HepG2 (cell line): ENCODE data around the gene PGPEP1. TPM values are rescaled to one million over a fixed set of nuclear protein-coding genes. Genes with fewer than 3 reads are reported as not detected.

Source experiments
- BHLHE40 ChIP-seq: IDR thresholded peaks from 2 replicates; pipeline ENCODE4 v1.6.1; 2011; ENCODE audit warnings: low read length, improper control_type of control experiment
- ESRRA ChIP-seq: sonication (generic); formaldehyde crosslinking; IDR thresholded peaks from 2 replicates; pipeline ENCODE4 v1.5.1; 2020; ENCODE audit warnings: mild to moderate bottlenecking, low read depth, missing genetic modification reagents
- GABPB1 ChIP-seq: IDR thresholded peaks from 2 replicates; pipeline ENCODE4 v1.6.1; 2016; ENCODE audit warnings: mild to moderate bottlenecking, missing genetic modification reagents, moderate library complexity, missing compliant biosample characterization
- HNF4A ChIP-seq: sonication (generic); formaldehyde crosslinking; IDR thresholded peaks from 2 replicates; pipeline ENCODE4 v1.4.0; 2020; ENCODE audit warnings: missing genetic modification reagents
- KLF11 ChIP-seq: IDR thresholded peaks from 2 replicates; pipeline ENCODE4 v1.6.1; 2016; ENCODE audit warnings: missing compliant biosample characterization
- NAIF1 ChIP-seq: sonication (generic); formaldehyde crosslinking; IDR thresholded peaks from 2 replicates; pipeline ENCODE4 v1.5.0; 2020; ENCODE audit warnings: mild to moderate bottlenecking, missing genetic modification reagents, borderline replicate concordance
- NFKB2 ChIP-seq: sonication (generic); formaldehyde crosslinking; IDR thresholded peaks from 2 replicates; pipeline ENCODE4 v1.4.0; 2020; ENCODE audit warnings: missing genetic modification reagents, borderline replicate concordance
- NR1H2 ChIP-seq: sonication (generic); formaldehyde crosslinking; IDR thresholded peaks from 2 replicates; pipeline ENCODE4 v1.8.1; 2022; ENCODE audit warnings: low read depth, missing genetic modification reagents, borderline replicate concordance
- NR2F6 ChIP-seq, 2 experiments: IDR thresholded peaks; 2 replicates each; pipeline ENCODE4 v1.6.1; 2016; ENCODE audit warnings: antibody characterized with exemption in 1 of 2, mild to moderate bottlenecking in 1 of 2
- RNF2 ChIP-seq: fragments of 450-650 bp; conservative IDR thresholded peaks from 2 replicates; pipeline ENCODE4 v1.6.1; 2016; ENCODE audit warnings: low read depth
- SOX6 ChIP-seq, 2 experiments: fragments of 450-650 bp in 1 of 2; sonication (generic) in 1 of 2; formaldehyde crosslinking in 1 of 2; IDR thresholded peaks; 2 replicates each; pipeline versions ENCODE4 v1.4.0 to v1.6.1; 2017 to 2020; ENCODE audit warnings: antibody characterized with exemption in 1 of 2, mild to moderate bottlenecking in 1 of 2, missing genetic modification reagents in 1 of 2
- TBP ChIP-seq: sonication (generic); formaldehyde crosslinking; IDR thresholded peaks from 2 replicates; pipeline ENCODE4 v1.5.0; 2020; ENCODE audit warnings: missing genetic modification reagents
- ZMYM3 ChIP-seq: sonication (generic); formaldehyde crosslinking; IDR thresholded peaks from 2 replicates; pipeline ENCODE4 v1.5.1; 2020; ENCODE audit warnings: mild to moderate bottlenecking, missing genetic modification reagents
- ZNF224 ChIP-seq: sonication (generic); formaldehyde crosslinking; IDR thresholded peaks from 2 replicates; pipeline ENCODE4 v1.5.0; 2020; ENCODE audit warnings: mild to moderate bottlenecking, missing genetic modification reagents
- ZNF329 ChIP-seq: sonication (generic); formaldehyde crosslinking; IDR thresholded peaks from 2 replicates; pipeline ENCODE4 v1.9.0; 2021; ENCODE audit warnings: low read depth, mild to moderate bottlenecking, missing genetic modification reagents
- ZNF549 ChIP-seq: sonication (generic); formaldehyde crosslinking; IDR thresholded peaks from 2 replicates; pipeline ENCODE4 v1.5.0; 2020; ENCODE audit warnings: missing genetic modification reagents
- ZNF556 ChIP-seq: sonication (generic); formaldehyde crosslinking; IDR thresholded peaks from 2 replicates; pipeline ENCODE4 v1.4.0; 2020; ENCODE audit warnings: mild to moderate bottlenecking, missing genetic modification reagents, borderline replicate concordance
- ZNF687 ChIP-seq: sonication (generic); formaldehyde crosslinking; IDR thresholded peaks from 2 replicates; pipeline ENCODE4 v1.5.1; 2020; ENCODE audit warnings: mild to moderate bottlenecking, missing genetic modification reagents, moderate library complexity
- polyA plus RNA-seq, 8 experiments: library from polyadenylated mRNA; depleted of rRNA in 3 of 8; stranded (reverse) in 7 of 8; unstranded in 1 of 8; fragments of >200 nt; fragmentation: Illumina TruSeq in 4 of 8; extraction: Trizol in 4 of 8; gene quantifications; 2 replicates each; pipeline versions ENCODE4 v1.2.1 to v1.2.3, GENCODE V29; 2011 to 2016; ENCODE audit warnings: low read depth in 4 of 8, missing spikeins in 1 of 8, mixed read lengths in 1 of 8; ENCODE audit not compliant: insufficient read depth in 1 of 8
- total RNA-seq, 5 experiments: library from RNA; depleted of rRNA; stranded (reverse); fragments of >200 nt; fragmentation: Illumina TruSeq; extraction: Trizol; gene quantifications; 2 replicates each; pipeline ENCODE4 v1.2.3, GENCODE V29; 2016; ENCODE audit warnings: low read depth in 1 of 5
- TF ChIP-seq, protein P1 (sequence below): sonication (generic); IDR thresholded peaks from 2 replicates; pipeline ENCODE4 v1.6.1; 2016; ENCODE audit warnings: low read depth, borderline replicate concordance
- TF ChIP-seq, protein P2 (sequence below): sonication (generic); formaldehyde crosslinking; IDR thresholded peaks from 2 replicates; pipeline ENCODE4 v1.5.0; 2020; ENCODE audit warnings: missing genetic modification reagents
- TF ChIP-seq, protein P3 (sequence below): sonication (generic); formaldehyde crosslinking; IDR thresholded peaks from 2 replicates; pipeline ENCODE4 v1.4.0; 2020; ENCODE audit warnings: low read depth, mild to moderate bottlenecking, missing genetic modification reagents

The PGPEP1 gene
- total and polyA plus RNA-seq, 2 of the 13 experiments (the other 11 are each of a cell fraction or from before 2014, with no cell fraction given) = 53.1 to 56.6 TPM

GRCh38 chr19:18396471-18397241, 56.3 kb downstream of the PGPEP1 start (continued):
- TF ChIP-seq, protein P1, sequence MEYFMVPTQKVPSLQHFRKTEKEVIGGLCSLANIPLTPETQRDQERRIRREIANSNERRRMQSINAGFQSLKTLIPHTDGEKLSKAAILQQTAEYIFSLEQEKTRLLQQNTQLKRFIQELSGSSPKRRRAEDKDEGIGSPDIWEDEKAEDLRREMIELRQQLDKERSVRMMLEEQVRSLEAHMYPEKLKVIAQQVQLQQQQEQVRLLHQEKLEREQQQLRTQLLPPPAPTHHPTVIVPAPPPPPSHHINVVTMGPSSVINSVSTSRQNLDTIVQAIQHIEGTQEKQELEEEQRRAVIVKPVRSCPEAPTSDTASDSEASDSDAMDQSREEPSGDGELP = no peak
- TF ChIP-seq ZMYM3 (CRISPR knock-in tag) (0 out of 2 replicates have a peak, but pooled peaks have one; percentile 62), KLF11 (CRISPR knock-in tag) (no peak), RNF2 (peak; percentile 72; the same call in 1 of the 2 replicates), ESRRA (peak; percentile 89), ZNF549 (no peak), ZNF556 (CRISPR knock-in tag) (peak; percentile 48; the same call in 1 of the 2 replicates), TBP (CRISPR knock-in tag) (no peak), NFKB2 (CRISPR knock-in tag) (peak; percentile 67; the same call in 1 of the 2 replicates), NR2F6 (IDR thresholded peaks at IDR 0.05) (peak; percentile 75), NR2F6 (CRISPR knock-in tag; IDR thresholded peaks at IDR 0.05) (peak; percentile 94), GABPB1 (peak; percentile 63; the same call in 1 of the 2 replicates), ZNF329 (CRISPR knock-in tag) (no peak), BHLHE40 (peak; percentile 41; the same call in 1 of the 2 replicates), SOX6 (IDR thresholded peaks at IDR 0.05) (no peak), SOX6 (CRISPR knock-in tag; IDR thresholded peaks at IDR 0.05) (no peak), NAIF1 (no peak; the same call in 1 of the 2 replicates), NR1H2 (CRISPR knock-in tag) (no peak), HNF4A (CRISPR knock-in tag) (peak; percentile 57; the same call in 1 of the 2 replicates), ZNF687 (peak; percentile 99), ZNF224 (CRISPR knock-in tag) (no peak)
- TF ChIP-seq, protein P2, sequence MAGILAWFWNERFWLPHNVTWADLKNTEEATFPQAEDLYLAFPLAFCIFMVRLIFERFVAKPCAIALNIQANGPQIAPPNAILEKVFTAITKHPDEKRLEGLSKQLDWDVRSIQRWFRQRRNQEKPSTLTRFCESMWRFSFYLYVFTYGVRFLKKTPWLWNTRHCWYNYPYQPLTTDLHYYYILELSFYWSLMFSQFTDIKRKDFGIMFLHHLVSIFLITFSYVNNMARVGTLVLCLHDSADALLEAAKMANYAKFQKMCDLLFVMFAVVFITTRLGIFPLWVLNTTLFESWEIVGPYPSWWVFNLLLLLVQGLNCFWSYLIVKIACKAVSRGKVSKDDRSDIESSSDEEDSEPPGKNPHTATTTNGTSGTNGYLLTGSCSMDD (CRISPR knock-in tag) = no peak
- TF ChIP-seq, protein P3, sequence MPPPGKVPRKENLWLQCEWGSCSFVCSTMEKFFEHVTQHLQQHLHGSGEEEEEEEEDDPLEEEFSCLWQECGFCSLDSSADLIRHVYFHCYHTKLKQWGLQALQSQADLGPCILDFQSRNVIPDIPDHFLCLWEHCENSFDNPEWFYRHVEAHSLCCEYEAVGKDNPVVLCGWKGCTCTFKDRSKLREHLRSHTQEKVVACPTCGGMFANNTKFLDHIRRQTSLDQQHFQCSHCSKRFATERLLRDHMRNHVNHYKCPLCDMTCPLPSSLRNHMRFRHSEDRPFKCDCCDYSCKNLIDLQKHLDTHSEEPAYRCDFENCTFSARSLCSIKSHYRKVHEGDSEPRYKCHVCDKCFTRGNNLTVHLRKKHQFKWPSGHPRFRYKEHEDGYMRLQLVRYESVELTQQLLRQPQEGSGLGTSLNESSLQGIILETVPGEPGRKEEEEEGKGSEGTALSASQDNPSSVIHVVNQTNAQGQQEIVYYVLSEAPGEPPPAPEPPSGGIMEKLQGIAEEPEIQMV = no peak
